Activated CD8-positive, alpha-beta memory T cell treated with anti-CD3 and anti-CD28 coated beads, Interleukin-2, amount 50 U/mL, for 1 hour (primary cell): Measurements from ENCODE around the gene TRPC4.
"Not testable (repeated sequence)": the region's sequence is repeated elsewhere in the genome, so short reads cannot be mapped to it uniquely, and the experiment has no call there.

Source experiments
- DNase-seq: peaks from one replicate; pipeline ENCODE4 v3.0.0-alpha.2; 2020; ENCODE audit errors: extremely low read depth

TRPC4 gene

GRCh38 chr13:37833411-37833810, 36.2 kb downstream of the TRPC4 start:
- DNase-seq: no peak

GRCh38 chr13:37816276-37816675, 53.3 kb downstream of the TRPC4 start:
- no peak for DNase-seq

GRCh38 chr13:37811441-37811840, 58.1 kb downstream of the TRPC4 start:
- no peak for DNase-seq

- DNase-seq: no peak
Measured at GRCh38 chr13:37806666-37807065, 62.9 kb downstream of the TRPC4 start.

- DNase-seq: no peak
Measured at GRCh38 chr13:37797631-37798030, 71.9 kb downstream of the TRPC4 start.

GRCh38 chr13:37796795-37797194, 72.8 kb downstream of the TRPC4 start:
- DNase-seq: not testable (repeated sequence)

GRCh38 chr13:37795326-37795725, 74.2 kb downstream of the TRPC4 start:
- DNase-seq: no peak

GRCh38 chr13:37791699-37792098, 77.9 kb downstream of the TRPC4 start:
- no peak for DNase-seq

GRCh38 chr13:37788346-37788745, 81.2 kb downstream of the TRPC4 start:
- no peak for DNase-seq

- DNase-seq: no peak
Measured at GRCh38 chr13:37777676-37778075, 91.9 kb downstream of the TRPC4 start.

GRCh38 chr13:37775871-37776270, 93.7 kb downstream of the TRPC4 start:
- no peak for DNase-seq

- DNase-seq: no peak
Measured at GRCh38 chr13:37772644-37773043, 96.9 kb downstream of the TRPC4 start.

GRCh38 chr13:37769545-37769944, 100.0 kb downstream of the TRPC4 start:
- no peak for DNase-seq

GRCh38 chr13:37769078-37769477, 100.5 kb downstream of the TRPC4 start:
- DNase-seq: no peak

- DNase-seq: no peak
Measured at GRCh38 chr13:37766502-37766901, 103.1 kb downstream of the TRPC4 start.

- DNase-seq: no peak
Measured at GRCh38 chr13:37755349-37755748, 114.2 kb downstream of the TRPC4 start.

- no peak for DNase-seq
Measured at GRCh38 chr13:37753776-37754175, 115.8 kb downstream of the TRPC4 start.

- DNase-seq: no peak
Measured at GRCh38 chr13:37752146-37752545, 117.4 kb downstream of the TRPC4 start.

GRCh38 chr13:37751025-37751424, 118.5 kb downstream of the TRPC4 start:
- DNase-seq: no peak

GRCh38 chr13:37748913-37749312, 120.7 kb downstream of the TRPC4 start:
- DNase-seq: no peak

GRCh38 chr13:37747071-37747612, 122.4 kb downstream of the TRPC4 start:
- DNase-seq: no peak

GRCh38 chr13:37741536-37741935, 128.0 kb downstream of the TRPC4 start:
- DNase-seq: no peak

GRCh38 chr13:37736045-37736444, 133.5 kb downstream of the TRPC4 start:
- no peak for DNase-seq

GRCh38 chr13:37735293-37735692, 134.3 kb downstream of the TRPC4 start:
- no peak for DNase-seq
